ENCODE results near the gene SLC47A2.

- TF ChIP-seq EZH2 (IDR thresholded peaks at IDR 0.05; ENCODE audit: low read length, missing control alignments) = no peak
- TF ChIP-seq CTCF (conservative IDR thresholded peaks at IDR 0.05 in 1 of 2, IDR thresholded peaks at IDR 0.05 in 1 of 2; ENCODE audit: low read depth in 1 of 2, low read length in 2 of 2) = no peak
These were observed 9.3 kb downstream of the SLC47A2 start for GRCh38 chr17:19706791-19707727.
